ENCODE results near the gene MYO15B. TPM values are rescaled to one million over a fixed set of nuclear protein-coding genes. Genes with fewer than 3 reads are reported as not detected.

MYO15B gene
- total and polyA plus RNA-seq, 10 donors = 123 to 569 (median 347) TPM

DNA sequence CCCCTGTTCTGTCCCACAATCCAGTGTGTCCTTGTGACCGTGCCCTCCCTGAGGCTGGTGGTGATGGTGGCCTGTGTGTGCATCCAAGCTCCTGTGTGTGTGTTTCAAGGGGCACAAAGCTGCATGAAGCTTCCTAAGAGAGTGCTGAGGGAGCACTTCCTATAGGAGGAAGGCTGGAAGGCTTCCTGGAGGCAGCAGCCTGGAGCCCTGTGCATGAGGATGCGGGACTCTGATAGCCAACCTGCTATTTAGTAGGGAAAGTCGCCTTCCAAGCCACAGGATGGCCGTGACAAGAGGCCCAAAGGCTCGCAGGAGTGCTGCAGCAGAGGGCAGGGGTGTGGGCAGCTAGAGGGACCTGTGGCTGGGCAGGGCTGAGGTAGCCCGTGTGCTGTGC is 8.3 kb downstream of the MYO15B start:
- no peak overlapping the region for H3K27ac ChIP-seq
- TF ChIP-seq POLR2A (IDR thresholded peaks at IDR 0.05) = no peak
- no peak for TF ChIP-seq POLR2AphosphoS5 (IDR thresholded peaks at IDR 0.05)
- TF ChIP-seq, protein P1, sequence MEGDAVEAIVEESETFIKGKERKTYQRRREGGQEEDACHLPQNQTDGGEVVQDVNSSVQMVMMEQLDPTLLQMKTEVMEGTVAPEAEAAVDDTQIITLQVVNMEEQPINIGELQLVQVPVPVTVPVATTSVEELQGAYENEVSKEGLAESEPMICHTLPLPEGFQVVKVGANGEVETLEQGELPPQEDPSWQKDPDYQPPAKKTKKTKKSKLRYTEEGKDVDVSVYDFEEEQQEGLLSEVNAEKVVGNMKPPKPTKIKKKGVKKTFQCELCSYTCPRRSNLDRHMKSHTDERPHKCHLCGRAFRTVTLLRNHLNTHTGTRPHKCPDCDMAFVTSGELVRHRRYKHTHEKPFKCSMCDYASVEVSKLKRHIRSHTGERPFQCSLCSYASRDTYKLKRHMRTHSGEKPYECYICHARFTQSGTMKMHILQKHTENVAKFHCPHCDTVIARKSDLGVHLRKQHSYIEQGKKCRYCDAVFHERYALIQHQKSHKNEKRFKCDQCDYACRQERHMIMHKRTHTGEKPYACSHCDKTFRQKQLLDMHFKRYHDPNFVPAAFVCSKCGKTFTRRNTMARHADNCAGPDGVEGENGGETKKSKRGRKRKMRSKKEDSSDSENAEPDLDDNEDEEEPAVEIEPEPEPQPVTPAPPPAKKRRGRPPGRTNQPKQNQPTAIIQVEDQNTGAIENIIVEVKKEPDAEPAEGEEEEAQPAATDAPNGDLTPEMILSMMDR (IDR thresholded peaks at IDR 0.05 in 8 of 11, conservative IDR thresholded peaks at IDR 0.05 in 3 of 11) = no peak
- H3K9me3 ChIP-seq = no peaks in the 10 kb centered on the region
- peaks cover 0 to 45% (median 3%) of the 10 kb centered on the region in 6 donors for H3K36me3 ChIP-seq
- no peaks in the 10 kb centered on the region for H3K27me3 ChIP-seq (replicated peaks in 1 of 7)
- H3K4me1 ChIP-seq = peaks cover 0 to 4% (median under 1%) of the 10 kb centered on the region in 6 donors
- H3K4me3 ChIP-seq = no peak overlapping the region
- DNase-seq = no peak
- intact Hi-C loops (cut with DNase I; ENCODE audit: low total_unique reads) = no loop called here
- WGBS, 5 donors = 78 to 88% (median 85%) methylated on average over 5 to 6 of the region's 6 CpGs

- intact Hi-C loops (cut with DNase I; ENCODE audit: low total_unique reads) = no loop called here
- no peaks in the 10 kb centered on the region for H3K4me1 ChIP-seq
- peaks cover 0 to 42% (median 3%) of the 10 kb centered on the region in 6 donors for H3K36me3 ChIP-seq
- DNase-seq = no peak
- H3K9me3 ChIP-seq = no peaks in the 10 kb centered on the region
- no peak overlapping the region for H3K27ac ChIP-seq
- 88 to 95% (median 90%) methylated on average over 11 to 17 of the region's 17 CpGs for WGBS, 5 donors
- no peak overlapping the region for H3K4me3 ChIP-seq
- H3K27me3 ChIP-seq (replicated peaks in 1 of 7) = no peaks in the 10 kb centered on the region
- TF ChIP-seq, protein P1 (IDR thresholded peaks at IDR 0.05 in 8 of 11, conservative IDR thresholded peaks at IDR 0.05 in 3 of 11) = no peak
- peak in 1 of 3 donors; percentile 55 for TF ChIP-seq POLR2AphosphoS5 (IDR thresholded peaks at IDR 0.05)
Observed at GRCh38 chr17:75596320-75597087, 8.9 kb downstream of the MYO15B start.

- Histone ChIP-seq H3K36me3 (peaks cover 0 to 32% (median 0%) of the 10 kb centered on the region in 6 donors), H3K4me1 (peaks cover 0 to 10% (median 3%) of the 10 kb centered on the region in 6 donors), H3K27ac (no peak overlapping the region), H3K27me3 (replicated peaks in 1 of 7) (no peaks in the 10 kb centered on the region), H3K4me3 (no peak overlapping the region), H3K9me3 (no peaks in the 10 kb centered on the region)
- intact Hi-C loops (cut with DNase I; ENCODE audit: low total_unique reads) = no loop called here
- peak; percentile 87 for DNase-seq
- TF ChIP-seq, protein P1 (IDR thresholded peaks at IDR 0.05 in 8 of 11, conservative IDR thresholded peaks at IDR 0.05 in 3 of 11) = peak; percentile 27 to 80 (median 68)
- peak in 2 of 3 donors; percentile 36 to 58 for TF ChIP-seq POLR2AphosphoS5 (IDR thresholded peaks at IDR 0.05)
- no peak for TF ChIP-seq POLR2A (IDR thresholded peaks at IDR 0.05)
- WGBS, 5 donors = 67 to 82% (median 72%) methylated on average over 22 to 28 of the region's 28 CpGs
Observed at GRCh38 chr17:75601057-75601987, 13.7 kb downstream of the MYO15B start.

Data from spleen (tissue), 11 donors.